H4 (cell line): Measurements from ENCODE around the gene STX7. TPM values are rescaled to one million over a fixed set of nuclear protein-coding genes. Genes with fewer than 3 reads are reported as not detected.

Experiments
- DNase-seq: peaks from one replicate; pipeline ENCODE4 v3.0.0-alpha.2; 2015; ENCODE audit warnings: low spot score
- total RNA-seq: library from RNA; depleted of rRNA; stranded (reverse); fragments of >200 nt; shearing (Covaris generic); gene quantifications from 2 replicates; pipeline ENCODE4 v1.2.3, GENCODE V29; 2014

The STX7 gene
- total RNA-seq, 1 experiment from 2014 or later: 11.2 TPM

DNA sequence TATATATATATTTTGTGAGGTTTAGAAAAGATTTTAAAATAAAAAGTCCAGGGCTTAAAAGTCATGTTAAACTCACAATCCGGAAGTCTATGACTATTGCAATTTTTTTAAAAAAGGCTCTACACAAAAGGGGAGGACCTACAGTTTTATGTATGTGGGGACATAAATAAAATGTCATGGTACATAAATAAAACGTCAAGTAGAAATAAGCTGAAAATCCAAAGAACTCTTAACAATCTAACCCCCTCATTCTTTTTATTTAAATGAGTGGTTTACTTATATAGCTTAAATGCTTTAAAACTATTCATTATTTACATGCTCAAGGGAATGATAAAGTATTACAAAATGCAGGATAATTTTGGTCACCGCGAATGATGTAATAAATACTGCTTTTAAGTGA, 36.2 kb downstream of the STX7 start:
- DNase-seq: no peak

DNA sequence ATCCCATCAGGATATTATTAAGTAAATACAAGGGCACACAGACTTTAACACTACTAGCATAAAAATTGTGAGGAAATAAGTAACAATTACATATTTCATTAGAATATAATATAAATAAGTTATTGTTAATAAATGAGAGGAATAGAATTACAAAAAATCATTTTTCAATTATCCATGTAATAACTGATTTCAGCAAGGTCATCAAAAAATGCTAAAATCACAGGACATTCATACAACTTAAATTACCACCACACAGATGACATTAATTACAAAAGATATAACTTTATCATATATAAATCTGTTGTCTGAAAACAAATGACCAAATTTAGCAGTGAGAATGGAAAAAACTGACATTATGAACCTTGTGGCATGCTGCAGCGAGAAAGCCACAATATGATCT, 37.0 kb downstream of the STX7 start:
- no peak for DNase-seq

DNA sequence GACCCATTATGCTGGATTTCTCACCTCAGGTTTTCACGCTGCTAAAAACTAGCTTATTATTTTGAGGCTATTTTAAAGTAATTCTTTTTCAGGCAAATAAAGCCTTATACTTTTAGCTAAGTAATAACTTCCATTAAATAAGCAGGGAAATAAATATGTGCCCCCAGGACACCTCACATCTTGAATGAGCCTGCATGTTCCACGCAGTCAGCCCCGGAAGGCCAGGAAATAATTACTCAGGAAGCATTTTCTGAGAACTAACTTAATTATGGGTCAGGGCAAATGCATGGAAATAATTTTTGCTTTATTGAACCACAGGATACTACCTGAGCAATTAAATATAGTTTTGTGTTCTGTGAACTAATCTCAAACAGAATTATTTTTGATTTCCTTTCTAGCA, 41.1 kb downstream of the STX7 start:
- no peak for DNase-seq

DNA sequence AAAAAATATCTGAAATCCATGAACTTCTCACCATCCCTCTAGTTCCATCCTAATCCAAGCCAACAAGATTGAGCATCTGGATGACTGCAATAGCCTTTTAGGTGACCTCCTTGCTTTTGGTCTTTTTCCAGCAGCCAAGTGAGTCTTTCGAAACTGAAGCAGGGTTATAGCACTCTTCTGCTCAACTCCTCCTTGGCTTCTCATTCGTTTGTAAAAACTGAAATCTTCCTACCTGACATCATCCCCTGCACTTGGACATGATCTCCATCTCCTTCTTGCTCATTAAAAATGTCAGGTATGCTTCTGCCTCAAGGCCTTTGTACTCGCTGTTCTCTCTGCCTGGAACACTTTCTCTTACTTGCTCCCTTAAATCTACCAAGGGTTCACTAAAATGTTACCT, 46.0 kb downstream of the STX7 start:
- no peak for DNase-seq

DNA sequence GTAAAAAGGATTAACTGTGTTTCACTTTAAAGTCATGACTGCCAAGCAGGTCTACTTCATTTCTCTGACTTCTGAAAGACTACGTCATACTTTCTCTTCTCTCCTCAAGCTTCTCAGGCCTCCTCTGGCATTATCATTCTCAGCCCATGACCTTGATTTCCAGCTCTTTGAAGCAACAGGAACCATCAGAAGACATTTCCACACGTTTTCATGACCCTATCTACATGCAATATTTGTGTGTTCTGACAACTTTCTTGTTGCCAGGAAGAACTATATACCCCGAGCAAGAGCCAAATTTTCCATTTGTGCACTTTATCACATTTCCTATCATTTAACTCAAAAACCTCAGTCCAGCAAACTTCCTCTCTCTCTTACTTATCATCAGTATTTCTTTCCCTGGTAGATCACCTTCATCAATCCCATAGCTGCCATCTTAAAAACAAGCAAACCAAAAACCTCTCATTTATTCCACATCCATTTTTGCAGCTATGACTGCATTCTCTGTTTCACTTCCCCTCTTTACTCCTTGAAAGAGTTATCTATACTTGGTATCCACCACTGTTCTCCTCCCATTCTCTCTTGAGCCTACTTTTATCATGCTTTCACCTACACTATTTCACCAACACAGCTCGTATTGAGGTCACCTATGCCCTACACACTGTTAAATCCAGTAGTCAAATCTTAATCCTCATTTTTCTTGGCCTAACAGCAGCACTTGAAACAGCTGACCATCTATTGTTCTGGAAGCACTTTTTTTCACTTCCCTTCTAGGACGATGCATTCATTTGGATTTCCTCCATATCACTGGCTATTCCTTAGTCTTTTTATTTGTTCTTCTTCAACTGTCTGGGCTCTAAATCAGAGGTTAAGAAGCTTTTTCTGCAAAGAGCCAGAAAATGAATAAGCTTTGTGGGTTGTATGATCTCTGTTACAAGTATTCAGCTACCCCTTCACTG, 47.1 kb downstream of the STX7 start:
- no peak for DNase-seq

DNA sequence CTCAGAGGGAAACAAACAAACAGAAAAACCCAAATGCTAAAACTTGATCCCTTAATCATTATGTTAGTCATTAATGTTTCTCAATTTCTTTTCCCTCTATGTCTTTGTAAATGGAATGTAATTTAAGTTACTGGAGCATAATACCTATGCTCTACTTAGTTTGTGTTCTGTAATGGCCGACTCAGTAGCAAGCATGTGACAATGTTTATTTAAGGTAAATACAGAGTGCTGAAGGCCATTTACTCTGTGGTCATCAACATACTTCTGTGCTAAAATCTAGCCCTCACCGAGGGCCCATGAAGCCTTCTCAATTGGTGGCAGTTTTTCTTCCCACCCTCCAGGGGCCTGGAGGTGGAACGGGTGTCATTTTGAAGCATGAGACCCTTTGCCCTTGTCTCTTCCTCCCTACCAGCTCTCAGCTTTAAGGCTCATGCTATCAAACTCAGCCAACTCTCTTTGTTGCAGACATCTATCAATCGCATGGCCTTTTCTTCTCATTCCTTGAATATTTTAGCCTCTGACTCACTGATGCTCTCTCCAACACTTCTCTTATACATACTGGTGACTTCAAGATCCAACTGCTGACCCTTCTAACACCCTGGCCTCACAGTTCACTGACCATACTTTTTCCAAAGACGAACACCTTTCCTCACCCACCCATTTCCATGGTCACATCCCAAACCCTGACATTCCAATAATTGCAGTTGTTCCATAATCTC, 48.2 kb downstream of the STX7 start:
- DNase-seq: no peak

DNA sequence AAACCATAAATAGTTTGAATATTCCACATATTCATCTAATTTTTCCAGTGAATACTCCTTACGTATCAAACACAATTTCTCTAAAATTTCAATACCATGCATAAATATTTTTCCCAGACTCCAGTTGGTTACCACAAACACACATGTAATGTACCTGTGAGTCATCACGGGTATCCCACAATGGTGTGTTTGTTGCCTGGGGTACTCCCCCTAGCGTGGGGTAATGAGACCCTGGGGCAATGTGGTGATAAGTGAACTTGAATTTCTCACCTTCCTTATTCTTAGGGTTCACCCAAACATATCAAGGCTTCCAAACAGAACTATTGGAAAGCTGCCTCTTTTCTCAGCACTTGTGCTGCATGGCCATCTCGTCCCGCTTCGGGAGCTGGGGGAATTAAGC, 51.0 kb downstream of the STX7 start:
- DNase-seq: no peak

DNA sequence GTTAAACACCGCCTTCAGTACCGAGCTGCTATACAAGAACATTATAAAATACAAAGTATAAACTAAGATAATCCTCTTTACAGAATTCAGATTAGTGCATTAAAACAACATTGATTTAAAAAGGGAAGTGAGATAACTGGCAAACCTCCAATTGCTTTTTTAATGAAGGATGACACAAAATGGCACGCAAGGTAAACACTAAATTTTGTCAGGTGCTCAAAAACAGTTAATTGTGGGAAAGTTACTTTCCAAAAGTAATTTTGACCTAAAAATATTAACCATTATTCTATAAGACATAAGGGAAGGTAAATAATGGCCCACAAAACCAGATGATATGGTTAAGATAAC, 53.3 kb downstream of the STX7 start:
- DNase-seq: no peak

DNA sequence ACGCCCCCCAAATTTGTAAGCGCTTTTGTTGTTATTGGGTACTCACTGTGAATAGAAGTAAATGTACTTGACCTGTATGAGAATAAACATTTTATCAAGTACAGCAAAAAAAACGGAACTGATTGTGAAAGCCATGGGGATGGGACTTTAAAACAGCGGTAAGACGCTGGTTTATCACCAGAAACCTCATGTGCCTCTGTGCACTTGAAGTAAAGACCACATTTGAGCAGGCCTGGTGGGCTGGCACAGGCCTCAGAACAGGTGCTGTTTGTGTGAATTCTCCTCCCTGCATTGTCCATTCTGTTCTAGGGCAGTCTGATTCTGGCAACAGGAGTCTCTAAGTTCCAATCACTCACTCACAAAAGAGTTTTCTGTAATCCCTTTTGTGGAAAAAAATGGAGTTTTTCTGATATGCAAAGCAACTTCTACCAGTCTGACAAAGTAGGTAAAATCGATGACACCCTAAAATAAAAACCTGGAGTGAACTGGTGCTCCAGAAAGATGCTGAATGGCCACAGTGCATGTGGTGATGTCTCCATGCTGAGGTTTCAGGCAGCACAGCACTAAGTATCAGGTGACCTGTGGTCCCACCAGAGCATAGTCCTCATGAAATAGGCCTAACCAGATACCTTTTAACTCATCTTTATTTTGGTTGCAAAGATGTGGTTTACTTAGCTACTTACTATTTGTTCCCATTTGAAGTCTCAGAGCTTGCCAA, 53.9 kb downstream of the STX7 start:
- DNase-seq: no peak

DNA sequence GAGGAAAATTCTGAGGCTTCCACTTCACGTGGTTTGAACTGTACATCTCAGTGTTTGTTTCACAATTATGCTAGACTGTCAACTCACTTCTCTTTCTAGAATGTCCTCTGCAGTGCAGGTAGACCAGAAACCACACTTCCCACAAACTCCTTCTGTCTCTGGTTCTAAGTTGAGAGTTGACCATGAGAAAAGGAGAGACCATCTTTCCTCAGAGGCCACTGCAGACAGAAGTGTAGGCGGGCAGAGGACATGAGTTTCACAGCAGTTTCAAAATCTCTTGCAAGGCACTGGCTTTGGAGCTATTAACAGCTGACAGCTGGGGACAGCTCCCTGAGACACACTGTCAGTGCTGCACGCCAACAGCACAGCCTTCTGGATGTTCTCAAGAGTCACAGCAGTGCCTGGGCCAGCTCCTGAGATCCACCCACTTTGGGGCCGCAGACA, 56.2 kb downstream of the STX7 start:
- no peak for DNase-seq

DNA sequence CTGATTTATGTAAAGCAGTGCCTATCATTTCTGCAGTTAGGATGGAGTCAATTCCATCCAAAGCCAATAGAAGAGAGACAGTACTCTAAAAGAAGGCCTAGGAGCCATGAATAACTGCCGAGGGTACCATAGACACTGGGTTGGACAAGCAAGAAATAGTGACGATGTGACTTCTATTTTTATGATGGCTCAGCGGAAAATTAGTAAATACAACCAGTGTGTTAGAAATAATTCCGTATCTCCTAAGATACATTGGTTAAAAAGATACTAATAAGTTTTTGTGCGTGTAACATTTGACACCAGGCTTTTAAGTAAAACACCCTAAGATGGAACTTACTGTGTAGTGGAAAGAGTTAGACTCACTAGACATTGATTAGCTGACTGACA, 66.1 kb downstream of the STX7 start:
- DNase-seq: no peak

DNA sequence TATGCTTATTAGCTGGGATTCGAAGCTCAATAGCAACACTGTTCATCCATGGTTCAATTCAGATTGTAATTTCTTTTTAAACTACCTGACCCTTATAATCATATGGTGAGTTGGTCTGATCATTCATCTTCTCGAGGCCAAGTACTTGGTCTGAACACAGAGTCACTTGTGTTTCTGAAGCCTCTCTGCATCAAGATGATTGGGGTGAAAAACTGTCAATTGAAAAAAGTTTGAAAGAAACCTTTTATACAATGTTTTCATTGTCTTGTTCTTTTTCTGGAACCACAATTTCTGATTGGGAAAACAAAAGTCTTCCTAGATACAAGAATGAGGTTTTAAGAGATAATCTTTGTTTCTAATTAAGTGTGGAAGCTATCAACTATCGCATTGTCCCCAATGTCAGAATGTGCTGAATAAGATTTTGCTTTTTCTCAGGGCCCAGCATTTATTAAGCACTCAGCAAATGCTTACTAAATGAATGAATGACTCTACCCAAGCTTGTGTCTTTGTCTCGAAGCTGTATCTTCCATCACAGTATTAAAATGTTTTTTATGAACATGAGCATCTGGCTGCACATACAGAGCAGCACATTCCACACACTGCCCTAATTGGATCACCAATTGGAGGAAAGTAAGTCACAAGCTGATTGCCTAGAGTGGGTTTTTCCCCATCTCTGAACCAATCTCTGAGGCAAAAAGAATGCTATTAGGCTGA, 66.6 kb downstream of the STX7 start:
- DNase-seq: no peak

DNA sequence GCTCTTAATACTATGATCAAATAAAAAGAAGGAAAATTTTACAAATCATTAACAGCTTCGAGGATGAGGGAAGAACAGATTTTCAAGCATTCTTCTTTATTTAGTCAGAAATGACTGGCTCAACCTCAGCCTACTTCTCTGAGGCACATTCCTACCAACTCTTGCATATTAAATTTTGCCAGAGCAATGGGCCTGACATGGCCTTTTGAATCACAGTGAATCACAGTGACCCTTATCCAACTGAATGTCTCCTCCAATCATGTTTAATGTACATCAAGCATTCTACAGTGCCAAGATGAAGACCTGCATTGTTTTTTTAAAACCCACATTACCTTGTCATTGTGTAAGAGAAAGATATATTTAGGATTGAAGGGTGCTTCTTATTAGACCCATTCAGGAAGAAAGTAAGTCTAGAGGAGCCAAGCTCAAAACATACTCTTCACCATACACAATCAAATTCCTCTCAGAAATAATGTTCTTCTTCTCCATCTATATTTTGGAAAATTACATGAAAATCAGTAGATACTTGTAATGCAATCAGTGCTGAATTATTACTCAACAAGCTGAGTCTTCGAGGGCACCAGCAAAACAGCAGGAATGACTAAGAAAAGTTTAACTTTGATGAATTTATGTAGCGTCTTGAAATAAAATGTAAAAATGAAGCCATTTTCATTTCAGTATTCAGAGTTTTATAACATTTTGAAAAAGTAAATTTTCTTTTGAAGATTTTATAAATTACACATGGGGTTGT, 67.5 kb downstream of the STX7 start:
- DNase-seq: no peak

DNA sequence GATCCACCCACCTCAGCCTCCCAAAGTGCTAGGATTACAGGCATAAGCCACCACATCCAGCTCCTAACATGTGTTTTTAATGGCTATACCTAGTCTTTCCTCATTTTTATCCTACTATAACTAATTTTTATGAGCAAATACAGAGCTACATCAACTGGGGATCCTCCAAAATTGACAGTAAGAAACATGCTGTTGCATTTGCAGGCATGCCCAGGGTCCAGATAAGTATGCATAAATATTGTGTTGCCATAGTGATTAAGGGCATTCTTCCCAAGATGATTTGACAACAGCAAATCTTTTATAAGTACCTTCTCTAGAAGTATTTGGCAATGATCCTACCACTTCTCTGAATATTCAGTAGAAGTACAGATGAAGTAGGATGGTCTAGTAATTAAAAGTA, 69.7 kb downstream of the STX7 start:
- DNase-seq: no peak

DNA sequence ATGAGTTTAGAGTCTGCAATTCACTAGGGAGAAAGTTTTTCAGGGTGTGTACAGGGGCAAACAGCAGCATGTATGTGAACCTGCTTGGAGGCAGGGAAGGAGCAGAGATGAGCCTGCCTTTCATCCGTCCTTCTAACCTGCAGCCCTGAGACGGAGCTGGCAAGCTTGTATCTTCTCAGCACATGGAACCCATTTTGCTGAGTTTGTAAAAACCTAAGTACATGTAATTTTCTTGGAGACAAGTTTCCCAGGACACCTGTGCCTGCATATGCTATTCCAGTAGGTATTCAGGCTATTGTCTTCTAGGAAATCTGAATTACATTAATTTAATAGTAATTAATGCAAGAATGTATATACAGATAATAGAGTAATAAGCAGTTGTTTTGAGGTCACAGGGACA, 82.8 kb downstream of the STX7 start:
- DNase-seq: no peak

DNA sequence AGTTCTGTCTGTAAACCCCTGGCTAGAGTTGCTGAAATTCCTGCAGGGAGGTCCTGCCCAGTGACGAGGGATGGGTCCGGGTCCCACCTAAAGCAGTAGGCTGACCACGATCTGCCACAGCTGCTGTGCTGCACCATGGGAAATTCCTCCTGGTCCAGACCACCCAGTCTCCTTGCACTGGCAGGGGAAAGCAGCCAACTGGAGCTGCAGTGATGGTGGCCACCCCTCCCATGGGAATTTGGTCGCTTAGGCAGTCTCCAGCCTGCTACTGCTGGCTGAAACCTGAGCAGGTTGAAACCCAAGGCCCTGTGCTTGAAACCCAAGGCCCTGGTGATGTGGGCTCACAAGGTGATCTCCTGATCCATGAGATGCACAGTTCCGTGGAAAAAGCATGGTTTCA, 87.7 kb downstream of the STX7 start:
- no peak for DNase-seq

DNA sequence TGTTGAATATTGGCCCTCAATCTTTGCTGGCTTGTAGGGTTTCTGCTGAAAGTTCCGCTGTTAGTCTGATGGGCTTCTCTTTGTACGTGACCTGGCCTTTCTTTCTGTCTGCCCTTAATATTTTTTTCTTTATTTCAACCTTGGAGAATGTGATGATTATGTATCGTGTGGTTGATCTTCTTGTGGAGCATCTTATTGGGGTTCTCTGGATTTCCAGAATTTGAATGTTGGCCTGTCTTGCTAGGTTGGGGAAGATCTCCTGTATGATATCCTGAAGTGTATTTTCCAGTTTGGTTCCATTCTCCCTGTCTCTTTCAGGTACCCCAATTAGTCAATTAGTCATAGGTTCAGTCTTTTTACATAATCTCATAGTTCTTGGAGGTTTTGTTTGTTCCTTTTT, 89.1 kb downstream of the STX7 start:
- DNase-seq: no peak

DNA sequence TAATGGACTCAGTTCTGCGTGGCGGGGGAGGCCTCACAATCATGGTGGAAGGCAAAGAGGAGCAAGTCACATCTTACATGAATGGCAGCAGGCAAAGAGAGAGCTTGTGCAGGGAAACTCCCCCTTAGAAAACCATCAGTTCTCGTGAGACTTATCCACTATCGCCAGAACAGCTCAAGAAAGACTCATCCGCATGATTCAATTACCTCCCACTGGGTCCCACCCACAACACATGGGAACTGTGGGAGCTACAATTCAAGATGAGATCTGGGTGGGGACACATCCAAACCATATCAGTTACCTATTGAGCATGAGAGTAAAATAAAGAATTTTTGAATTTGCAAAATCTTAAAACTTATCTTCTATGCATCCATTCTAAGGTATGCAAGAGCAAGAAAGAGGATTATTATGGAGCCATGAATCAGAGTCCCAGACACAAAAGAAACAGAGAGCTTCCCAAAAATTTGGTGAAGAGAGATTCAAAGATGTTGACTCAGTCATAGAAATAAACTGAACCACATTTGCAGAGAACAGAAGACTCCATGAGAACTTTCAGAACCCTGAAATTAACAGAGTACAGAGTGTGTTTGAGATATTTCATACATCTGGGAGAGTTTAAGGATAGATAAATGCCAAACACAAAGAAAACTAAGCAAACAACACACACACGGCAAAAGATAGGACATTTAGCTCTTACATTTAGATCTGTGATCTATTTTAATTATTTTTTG, 94.5 kb downstream of the STX7 start:
- DNase-seq: no peak

DNA sequence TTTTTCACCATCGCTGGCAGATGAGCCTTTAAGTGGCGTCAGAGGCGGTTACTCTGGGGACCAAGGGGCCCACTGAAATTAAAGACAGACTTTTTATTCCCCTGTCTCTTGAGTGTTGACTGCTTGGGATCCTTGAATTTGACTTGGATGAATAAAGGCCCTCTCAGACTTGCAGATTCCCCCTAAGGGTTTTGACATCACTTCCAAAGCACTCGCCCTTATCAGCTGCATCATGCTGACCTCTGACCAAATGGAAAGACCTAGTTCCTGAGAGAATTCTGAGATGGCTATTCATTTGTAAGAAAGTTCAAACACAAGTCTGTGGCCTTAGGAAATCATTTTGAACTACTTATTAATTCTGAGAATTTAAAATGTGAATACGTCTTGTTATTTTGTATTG, 98.2 kb downstream of the STX7 start:
- DNase-seq: no peak

DNA sequence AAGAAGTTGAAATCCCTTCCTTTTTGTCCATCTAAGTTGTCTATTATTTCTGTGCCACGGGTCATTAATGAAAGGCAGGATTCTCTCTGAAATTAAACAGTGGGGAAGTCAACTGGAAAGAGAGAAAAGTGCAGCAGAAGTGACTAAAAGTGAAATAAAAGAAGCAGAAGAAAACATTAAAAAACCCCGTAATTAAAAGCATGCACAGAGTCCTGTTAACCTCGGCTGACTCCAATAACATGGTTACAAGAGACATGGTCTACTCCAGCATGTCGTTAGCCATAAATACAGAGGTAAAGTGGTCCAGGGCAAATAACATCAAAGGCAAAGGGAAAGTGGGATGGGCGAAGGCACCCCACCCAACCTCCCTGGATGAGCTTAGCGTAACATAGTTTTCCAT, 98.6 kb downstream of the STX7 start:
- DNase-seq: no peak

DNA sequence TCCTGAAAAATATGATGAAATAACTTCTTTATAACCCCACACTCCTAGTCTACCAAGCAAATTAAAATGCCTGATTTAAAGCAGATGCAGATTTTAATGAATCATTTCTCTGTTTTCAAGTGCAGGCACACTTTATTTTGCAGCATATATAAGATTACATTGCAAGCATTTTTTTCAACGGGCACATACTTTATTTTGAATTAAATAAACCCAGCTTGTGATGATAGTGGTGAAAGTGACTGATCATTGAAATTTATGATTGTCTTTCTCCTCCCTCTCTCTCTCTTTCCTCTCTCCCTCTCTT, 99.5 kb downstream of the STX7 start:
- DNase-seq: no peak
